Astrocyte of the cerebellum (primary cell): ENCODE results near the gene ASCL4.

Experiments used
- DNase-seq: peaks from one replicate; pipeline ENCODE4 v3.0.0-alpha.2; 2011; ENCODE audit warnings: low read depth
- H3K4me3 ChIP-seq: 2 replicates; pipeline ENCODE4 v1.5.1; 2011; ENCODE audit warnings: mild to moderate bottlenecking, low read depth, low read length, moderate library complexity
- in situ Hi-C: cut with HindIII; loops from 2 replicates; pipeline ENCODE4 v1.10.0; 2017; ENCODE audit warnings: low sequenced_read_pairs
- TF ChIP-seq, protein P1 (sequence below): IDR thresholded peaks from 2 replicates; pipeline ENCODE4 v1.5.1; 2012; ENCODE audit warnings: low read length, low read depth, moderate library complexity, mild to moderate bottlenecking; ENCODE audit errors: missing control alignments

Gene ASCL4

DNA sequence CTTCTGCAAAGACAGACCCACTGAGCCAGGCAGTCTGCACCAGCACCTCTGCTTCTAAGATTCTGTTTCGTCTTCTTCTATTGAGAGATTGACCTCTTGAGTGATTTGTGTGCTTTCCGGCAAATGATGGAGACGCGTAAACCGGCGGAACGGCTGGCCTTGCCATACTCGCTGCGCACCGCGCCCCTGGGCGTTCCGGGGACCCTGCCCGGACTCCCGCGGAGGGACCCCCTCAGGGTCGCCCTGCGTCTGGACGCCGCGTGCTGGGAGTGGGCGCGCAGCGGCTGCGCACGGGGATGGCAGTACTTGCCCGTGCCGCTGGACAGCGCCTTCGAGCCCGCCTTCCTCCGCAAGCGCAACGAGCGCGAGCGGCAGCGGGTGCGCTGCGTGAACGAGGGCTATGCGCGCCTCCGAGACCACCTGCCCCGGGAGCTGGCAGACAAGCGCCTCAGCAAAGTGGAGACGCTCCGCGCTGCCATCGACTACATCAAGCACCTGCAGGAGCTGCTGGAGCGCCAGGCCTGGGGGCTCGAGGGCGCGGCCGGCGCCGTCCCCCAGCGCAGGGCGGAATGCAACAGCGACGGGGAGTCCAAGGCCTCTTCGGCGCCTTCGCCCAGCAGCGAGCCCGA, 703 bp downstream of the ASCL4 start:
- H3K4me3 ChIP-seq, result no peak overlapping the region
- TF ChIP-seq, protein P1, sequence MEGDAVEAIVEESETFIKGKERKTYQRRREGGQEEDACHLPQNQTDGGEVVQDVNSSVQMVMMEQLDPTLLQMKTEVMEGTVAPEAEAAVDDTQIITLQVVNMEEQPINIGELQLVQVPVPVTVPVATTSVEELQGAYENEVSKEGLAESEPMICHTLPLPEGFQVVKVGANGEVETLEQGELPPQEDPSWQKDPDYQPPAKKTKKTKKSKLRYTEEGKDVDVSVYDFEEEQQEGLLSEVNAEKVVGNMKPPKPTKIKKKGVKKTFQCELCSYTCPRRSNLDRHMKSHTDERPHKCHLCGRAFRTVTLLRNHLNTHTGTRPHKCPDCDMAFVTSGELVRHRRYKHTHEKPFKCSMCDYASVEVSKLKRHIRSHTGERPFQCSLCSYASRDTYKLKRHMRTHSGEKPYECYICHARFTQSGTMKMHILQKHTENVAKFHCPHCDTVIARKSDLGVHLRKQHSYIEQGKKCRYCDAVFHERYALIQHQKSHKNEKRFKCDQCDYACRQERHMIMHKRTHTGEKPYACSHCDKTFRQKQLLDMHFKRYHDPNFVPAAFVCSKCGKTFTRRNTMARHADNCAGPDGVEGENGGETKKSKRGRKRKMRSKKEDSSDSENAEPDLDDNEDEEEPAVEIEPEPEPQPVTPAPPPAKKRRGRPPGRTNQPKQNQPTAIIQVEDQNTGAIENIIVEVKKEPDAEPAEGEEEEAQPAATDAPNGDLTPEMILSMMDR, result no peak
- in situ Hi-C loops, result no loop called here
- DNase-seq, result no peak

DNA sequence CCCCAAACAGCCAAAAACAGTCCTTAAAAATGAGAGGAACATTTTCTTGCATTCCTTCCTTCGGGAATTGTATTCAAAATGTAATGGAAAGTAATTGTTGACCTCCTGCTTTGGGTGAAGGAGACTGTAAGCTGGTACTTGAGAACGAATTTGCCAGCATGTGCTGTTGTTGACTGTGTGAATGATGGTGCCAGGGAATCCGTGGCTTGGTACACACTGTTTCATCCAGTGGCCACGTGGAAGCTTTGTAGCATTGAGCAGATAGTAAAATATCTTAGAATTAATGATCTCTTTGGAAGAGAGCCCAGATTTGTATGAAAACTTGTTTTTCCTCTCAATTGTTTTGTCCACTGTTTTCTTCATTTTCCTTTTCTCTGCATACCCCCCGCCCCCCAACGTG, 1.7 kb downstream of the ASCL4 start:
- no peak for DNase-seq
- TF ChIP-seq, protein P1, result no peak
- no peak overlapping the region for H3K4me3 ChIP-seq
- in situ Hi-C loops, result no loop called here

DNA sequence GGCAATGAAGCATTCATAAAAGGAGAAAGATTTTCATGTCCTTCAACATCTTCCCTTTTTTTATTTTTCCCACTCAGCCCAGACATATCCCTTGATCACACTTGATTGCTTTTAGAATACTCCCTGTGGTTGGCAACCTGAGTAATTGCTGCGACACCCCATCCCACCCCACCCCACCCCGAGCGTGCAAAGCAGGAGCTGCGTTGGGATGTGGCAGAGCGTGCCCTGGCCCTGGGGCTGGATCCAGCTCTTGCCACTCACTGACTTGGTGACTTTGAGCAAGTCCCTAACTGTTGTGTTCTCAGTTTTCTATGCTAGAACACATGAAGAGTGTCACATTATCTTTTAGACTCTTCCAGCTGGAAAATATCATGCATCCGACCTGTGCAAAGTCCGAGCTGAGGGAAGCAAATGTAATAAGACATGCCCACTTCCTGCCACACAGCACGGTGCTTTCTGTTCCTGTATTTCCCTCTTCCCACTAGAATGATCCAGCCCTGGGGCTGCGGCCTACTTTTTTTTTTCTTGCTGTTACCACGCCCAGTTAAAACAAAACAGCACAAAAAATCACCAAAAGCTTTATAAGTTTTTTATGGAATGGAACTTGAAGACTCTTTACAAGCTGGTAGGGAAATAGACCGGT, 4.0 kb downstream of the ASCL4 start:
- TF ChIP-seq, protein P1, result no peak
- in situ Hi-C loops, result no loop called here
- H3K4me3 ChIP-seq, result no peak overlapping the region
- no peak for DNase-seq

DNA sequence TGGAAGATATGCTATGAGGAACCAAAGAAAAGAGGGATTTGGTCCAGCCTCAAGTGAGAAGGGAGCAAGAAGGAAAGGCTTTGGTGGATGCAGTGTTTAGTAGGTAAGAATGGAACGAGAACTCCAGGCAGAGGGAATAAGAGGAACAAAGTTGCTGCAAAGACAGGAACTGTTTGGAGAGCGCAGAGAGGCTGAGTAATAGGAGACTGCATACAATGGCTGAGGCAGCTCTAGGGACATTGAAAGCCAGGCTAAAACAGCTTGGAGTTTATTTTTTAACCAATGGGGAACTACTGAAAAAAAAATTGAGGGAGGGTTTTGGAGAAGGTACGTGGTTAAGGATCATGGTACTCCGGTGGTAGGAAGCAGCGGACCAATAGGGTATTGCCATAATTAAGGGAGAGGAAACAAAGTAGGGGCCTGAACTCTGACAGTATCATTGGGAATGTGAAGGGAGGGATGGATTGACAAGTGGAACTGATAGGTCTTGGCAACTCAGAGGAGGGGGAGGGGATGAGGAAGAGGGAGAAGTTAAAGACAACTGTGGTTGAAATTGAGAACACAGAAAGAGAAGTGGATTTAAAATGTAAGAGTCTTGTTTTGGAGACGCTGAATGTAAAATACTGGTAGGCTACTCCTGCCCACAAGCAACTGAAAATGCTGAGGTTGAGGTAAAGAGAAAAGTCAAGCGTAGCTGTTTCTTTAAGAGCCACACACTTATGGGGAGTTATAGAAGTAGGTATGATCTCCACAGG, 4.8 kb downstream of the ASCL4 start:
- no peak overlapping the region for H3K4me3 ChIP-seq
- in situ Hi-C loops, result no loop called here
- TF ChIP-seq, protein P1, result no peak
- DNase-seq, result no peak

DNA sequence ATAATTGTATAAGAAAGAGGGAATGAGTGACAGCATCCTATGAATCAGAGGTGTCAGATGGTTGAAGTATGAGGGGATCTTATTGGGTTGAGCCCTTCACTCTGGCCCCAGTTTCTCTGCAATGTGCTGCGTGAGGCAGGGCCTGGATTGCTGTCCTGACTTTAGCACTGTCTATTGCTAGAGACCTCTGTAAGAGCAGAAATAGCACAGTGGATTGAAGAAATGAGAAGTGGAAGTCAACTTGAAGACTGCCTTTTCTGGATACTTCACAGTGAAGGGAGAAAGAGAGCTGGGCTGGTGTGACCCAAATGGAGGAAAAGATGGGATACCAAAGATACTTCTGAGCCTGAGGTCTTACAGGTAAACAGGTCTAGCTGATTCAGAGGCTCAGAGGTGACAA, 5.8 kb downstream of the ASCL4 start:
- no peak for DNase-seq
- no peak overlapping the region for H3K4me3 ChIP-seq
- TF ChIP-seq, protein P1, result no peak
- in situ Hi-C loops, result no loop called here

DNA sequence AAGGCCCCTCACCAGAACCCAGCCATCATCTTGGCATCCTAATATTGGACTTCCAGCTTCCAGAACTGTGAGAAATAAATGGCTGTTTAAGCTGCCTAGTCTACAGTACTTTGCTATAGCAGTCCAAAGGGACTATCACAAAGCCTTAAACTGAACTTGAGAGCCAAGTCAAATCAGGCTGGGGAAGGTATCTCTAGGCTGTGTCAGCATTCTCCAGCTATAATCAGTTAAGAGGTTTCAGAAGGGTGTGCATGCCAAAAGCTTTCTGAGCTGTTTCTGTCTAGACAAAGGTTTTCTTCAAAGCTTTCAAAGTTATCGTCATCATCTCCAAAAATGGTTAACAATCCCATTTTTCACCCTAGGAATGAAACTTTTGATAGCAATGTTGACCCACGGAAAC, 7.6 kb downstream of the ASCL4 start:
- TF ChIP-seq, protein P1, result no peak
- DNase-seq, result no peak
- H3K4me3 ChIP-seq, result no peak overlapping the region
- in situ Hi-C loops, result no loop called here
